Measurements from ENCODE around the gene CACNA1H.

CACNA1H gene

GRCh38 chr16:1271380-1271723 is 118.4 kb downstream of the CACNA1H start:
- H3K27ac ChIP-seq: no peak overlapping the region
- no peak for TF ChIP-seq CTCF (conservative IDR thresholded peaks at IDR 0.05)
